ENCODE data around the gene GALNT14. TPM values are rescaled to one million over a fixed set of nuclear protein-coding genes. Genes with fewer than 3 reads are reported as not detected.

GALNT14 gene
- total and polyA plus RNA-seq, 10 donors: 2.7 to 18.5 (median 4.5) TPM

- Histone ChIP-seq H3K9me3 (no peaks in the 10 kb centered on the region), H3K27me3 (replicated peaks in 1 of 7) (no peaks in the 10 kb centered on the region), H3K4me1 (peaks cover 0 to 20% (median 4%) of the 10 kb centered on the region in 6 donors), H3K36me3 (no peaks in the 10 kb centered on the region), H3K27ac (no peak overlapping the region), H3K4me3 (no peak overlapping the region)
- no peak for DNase-seq
- intact Hi-C loops (cut with DNase I; ENCODE audit: low total_unique reads): no loop called here
- TF ChIP-seq, protein P1, sequence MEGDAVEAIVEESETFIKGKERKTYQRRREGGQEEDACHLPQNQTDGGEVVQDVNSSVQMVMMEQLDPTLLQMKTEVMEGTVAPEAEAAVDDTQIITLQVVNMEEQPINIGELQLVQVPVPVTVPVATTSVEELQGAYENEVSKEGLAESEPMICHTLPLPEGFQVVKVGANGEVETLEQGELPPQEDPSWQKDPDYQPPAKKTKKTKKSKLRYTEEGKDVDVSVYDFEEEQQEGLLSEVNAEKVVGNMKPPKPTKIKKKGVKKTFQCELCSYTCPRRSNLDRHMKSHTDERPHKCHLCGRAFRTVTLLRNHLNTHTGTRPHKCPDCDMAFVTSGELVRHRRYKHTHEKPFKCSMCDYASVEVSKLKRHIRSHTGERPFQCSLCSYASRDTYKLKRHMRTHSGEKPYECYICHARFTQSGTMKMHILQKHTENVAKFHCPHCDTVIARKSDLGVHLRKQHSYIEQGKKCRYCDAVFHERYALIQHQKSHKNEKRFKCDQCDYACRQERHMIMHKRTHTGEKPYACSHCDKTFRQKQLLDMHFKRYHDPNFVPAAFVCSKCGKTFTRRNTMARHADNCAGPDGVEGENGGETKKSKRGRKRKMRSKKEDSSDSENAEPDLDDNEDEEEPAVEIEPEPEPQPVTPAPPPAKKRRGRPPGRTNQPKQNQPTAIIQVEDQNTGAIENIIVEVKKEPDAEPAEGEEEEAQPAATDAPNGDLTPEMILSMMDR (IDR thresholded peaks at IDR 0.05 in 8 of 11, conservative IDR thresholded peaks at IDR 0.05 in 3 of 11): no peak
- no peak for TF ChIP-seq POLR2AphosphoS5 (IDR thresholded peaks at IDR 0.05)
- no peak for TF ChIP-seq POLR2A (IDR thresholded peaks at IDR 0.05)
- 76 to 78% (median 76%) methylated on average over 8 of the region's 8 CpGs for WGBS, 5 donors
These were observed 109.8 kb downstream of the GALNT14 start for GRCh38 chr2:31028417-31028816.

GRCh38 chr2:31027549-31027948 lies 110.7 kb downstream of the GALNT14 start:
- H3K36me3 ChIP-seq: no peaks in the 10 kb centered on the region
- no peaks in the 10 kb centered on the region for H3K9me3 ChIP-seq
- H3K4me3 ChIP-seq: no peak overlapping the region
- H3K27ac ChIP-seq: no peak overlapping the region
- DNase-seq: no peak
- H3K4me1 ChIP-seq: peaks cover 0 to 13% (median under 1%) of the 10 kb centered on the region in 6 donors
- TF ChIP-seq, protein P1 (IDR thresholded peaks at IDR 0.05 in 8 of 11, conservative IDR thresholded peaks at IDR 0.05 in 3 of 11): no peak
- TF ChIP-seq POLR2AphosphoS5 (IDR thresholded peaks at IDR 0.05) (no peak), POLR2A (IDR thresholded peaks at IDR 0.05) (no peak)
- 88 to 96% (median 91%) methylated on average over 5 of the region's 5 CpGs for WGBS, 5 donors
- no peaks in the 10 kb centered on the region for H3K27me3 ChIP-seq (replicated peaks in 1 of 7)
- intact Hi-C loops (cut with DNase I; ENCODE audit: low total_unique reads): no loop called here

DNA sequence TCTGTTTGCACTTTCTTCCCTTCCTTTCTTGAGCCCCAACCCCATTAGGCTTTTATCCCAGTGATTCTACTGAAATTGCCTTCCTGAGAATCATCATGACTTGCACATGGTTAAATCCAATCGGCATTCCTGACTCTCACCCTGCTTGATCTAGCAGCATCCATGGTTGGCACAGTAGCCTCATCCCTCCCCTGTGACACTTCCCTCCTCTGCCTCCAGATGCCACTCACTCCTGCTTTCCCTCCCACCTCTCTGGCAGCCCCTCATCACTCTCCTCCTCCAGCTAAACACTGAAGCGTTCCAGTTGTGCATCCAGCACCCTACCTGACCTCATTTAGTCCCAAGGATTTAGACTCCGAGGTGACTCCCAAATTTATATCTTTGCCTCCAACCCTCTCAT lies 114.7 kb downstream of the GALNT14 start:
- Histone ChIP-seq H3K36me3 (no peaks in the 10 kb centered on the region), H3K27ac (no peak overlapping the region), H3K9me3 (no peaks in the 10 kb centered on the region), H3K4me3 (no peak overlapping the region), H3K27me3 (replicated peaks in 1 of 7) (no peaks in the 10 kb centered on the region), H3K4me1 (no peaks in the 10 kb centered on the region)
- WGBS, 5 donors: 82 to 92% (median 90%) methylated on average over 3 of the region's 3 CpGs
- intact Hi-C loops (cut with DNase I; ENCODE audit: low total_unique reads): no loop called here
- DNase-seq: no peak
- TF ChIP-seq POLR2AphosphoS5 (IDR thresholded peaks at IDR 0.05) (no peak), POLR2A (IDR thresholded peaks at IDR 0.05) (no peak)
- TF ChIP-seq, protein P1 (IDR thresholded peaks at IDR 0.05 in 8 of 11, conservative IDR thresholded peaks at IDR 0.05 in 3 of 11): no peak

- DNase-seq: no peak
- H3K4me1 ChIP-seq: no peaks in the 10 kb centered on the region
- intact Hi-C loops (cut with DNase I; ENCODE audit: low total_unique reads): no loop called here
- TF ChIP-seq POLR2A (IDR thresholded peaks at IDR 0.05) (no peak), POLR2AphosphoS5 (IDR thresholded peaks at IDR 0.05) (no peak)
- TF ChIP-seq, protein P1 (IDR thresholded peaks at IDR 0.05 in 8 of 11, conservative IDR thresholded peaks at IDR 0.05 in 3 of 11): no peak
- no peak overlapping the region for H3K4me3 ChIP-seq
- no peak overlapping the region for H3K27ac ChIP-seq
- no peaks in the 10 kb centered on the region for H3K36me3 ChIP-seq
- H3K27me3 ChIP-seq (replicated peaks in 1 of 7): no peaks in the 10 kb centered on the region
- 79 to 94% (median 93%) methylated on average over 4 of the region's 4 CpGs for WGBS, 5 donors
- H3K9me3 ChIP-seq: no peaks in the 10 kb centered on the region
These were observed 117.5 kb downstream of the GALNT14 start for GRCh38 chr2:31020713-31021112.
